Measurements from ENCODE around the gene SNAP47. TPM values are rescaled to one million over a fixed set of nuclear protein-coding genes. Genes with fewer than 3 reads are reported as not detected.

SNAP47 gene
- total RNA-seq, 1 experiment from 2014 or later: 65.6 TPM

GRCh38 chr1:227731696-227732585 lies 3.3 kb upstream of the SNAP47 start:
- no peak for DNase-seq (ENCODE audit: low read depth)

DNA sequence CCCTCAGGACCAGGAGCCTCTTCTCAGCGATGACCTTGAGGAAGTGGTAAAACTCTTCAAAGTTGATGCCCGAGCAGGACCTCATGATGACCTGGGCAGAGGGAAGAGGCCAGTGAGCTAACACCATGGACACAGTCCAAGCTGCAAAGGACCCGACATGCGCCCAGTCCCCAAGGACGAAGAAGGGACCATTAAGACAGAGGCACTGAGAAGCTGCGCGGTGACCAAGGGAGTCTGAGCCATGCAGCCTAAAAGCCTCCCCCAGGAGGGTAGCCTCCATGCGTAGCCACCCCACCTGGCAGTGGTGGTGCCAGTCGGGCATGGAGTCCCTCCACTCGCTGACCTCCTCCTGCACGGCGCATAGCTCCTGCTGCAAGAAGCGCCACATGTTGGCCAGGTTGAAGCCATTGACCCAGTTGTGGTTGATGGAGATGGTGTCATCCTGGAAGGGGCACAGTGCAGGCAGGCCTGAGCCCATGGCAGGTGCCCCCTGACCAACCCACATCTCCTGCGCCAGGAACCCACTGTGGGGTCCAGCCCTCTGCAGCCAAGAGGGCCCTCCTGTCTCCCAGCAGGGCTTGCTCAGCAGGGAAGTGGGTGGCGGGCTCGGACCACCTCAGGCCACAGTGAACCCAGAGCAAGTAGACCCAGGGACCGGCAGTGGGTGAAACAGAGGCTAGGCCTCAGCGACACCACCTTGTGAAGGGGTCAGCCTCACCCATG lies 2.5 kb upstream of the SNAP47 start:
- no peak for DNase-seq (ENCODE audit: low read depth)

- no peak for DNase-seq (ENCODE audit: low read depth)
Measured at GRCh38 chr1:227733309-227733705, 1.9 kb upstream of the SNAP47 start.

- no peak for DNase-seq (ENCODE audit: low read depth)
Measured at GRCh38 chr1:227733751-227734545, 1.3 kb upstream of the SNAP47 start.

- peak; percentile 9 for DNase-seq (ENCODE audit: low read depth)
Measured at GRCh38 chr1:227734546-227734855, 734 bp upstream of the SNAP47 start.

DNA sequence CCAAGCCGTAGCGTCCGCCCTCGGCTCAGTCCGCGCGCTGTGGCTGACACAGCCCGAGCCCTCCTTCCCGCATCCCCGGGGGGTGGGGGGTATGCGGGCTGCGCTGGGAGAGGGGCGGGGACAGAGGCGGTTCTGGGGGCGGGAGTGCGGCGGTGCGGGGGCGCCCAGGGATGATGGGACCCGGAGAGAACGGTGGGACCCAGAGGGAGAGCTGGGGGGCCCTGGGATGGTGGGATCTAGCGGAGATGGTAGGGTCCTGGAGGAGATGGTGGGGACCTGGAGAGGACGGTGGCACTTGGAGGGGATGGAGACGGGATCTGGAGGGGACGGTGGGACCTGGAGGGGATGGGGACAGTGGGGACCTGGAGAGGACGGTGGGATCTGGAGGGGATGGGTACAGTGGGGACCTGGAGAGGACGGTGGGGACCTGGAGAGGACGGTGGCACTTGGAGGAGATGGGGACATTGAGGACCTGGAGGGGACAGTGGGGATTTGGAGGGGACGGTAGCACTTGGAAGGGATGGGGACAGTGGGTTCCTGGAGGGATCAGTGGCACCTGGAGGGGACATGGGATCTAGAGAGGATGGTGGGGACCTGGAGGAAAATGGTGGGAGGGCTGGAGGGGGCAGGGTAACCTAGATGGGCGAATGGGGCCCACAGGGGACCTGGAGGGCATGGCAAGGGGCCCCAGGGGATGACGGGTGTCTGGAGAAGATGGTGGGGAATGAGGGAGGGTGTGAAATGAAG lies 477 bp downstream of the SNAP47 start:
- no peak for DNase-seq (ENCODE audit: low read depth)

DNA sequence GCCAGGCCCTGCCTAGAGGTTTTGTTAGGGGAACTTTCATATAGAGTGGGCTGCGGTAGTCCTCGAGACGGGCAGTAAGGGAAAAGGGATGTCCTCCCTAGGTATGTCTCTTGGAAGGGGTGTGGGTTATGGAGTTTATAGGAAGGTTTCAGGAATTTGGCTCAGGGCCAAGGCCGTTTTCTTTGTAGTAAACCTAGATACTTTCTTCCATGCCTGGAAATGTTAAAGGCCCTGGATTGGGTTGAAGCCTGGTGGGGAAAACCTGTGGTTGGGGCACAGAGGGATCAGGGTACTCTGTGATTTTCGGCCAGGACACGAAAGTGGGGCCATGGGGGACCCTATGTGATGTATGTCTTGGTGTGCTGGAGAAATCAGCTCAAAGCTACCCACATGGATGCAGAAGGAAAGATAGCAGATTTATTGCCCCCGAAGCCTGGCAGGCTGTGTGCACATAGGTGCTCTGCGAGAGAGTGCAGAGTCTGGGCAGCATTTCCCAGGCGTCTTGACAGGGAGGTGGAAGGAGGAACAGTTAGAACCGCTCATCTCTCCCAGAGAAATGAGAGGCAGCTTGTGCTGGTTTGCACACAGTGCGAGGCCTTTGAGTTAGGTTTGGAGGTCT lies 1.7 kb downstream of the SNAP47 start:
- DNase-seq (ENCODE audit: low read depth): no peak

- no peak for DNase-seq (ENCODE audit: low read depth)
Measured at GRCh38 chr1:227738820-227739219, 3.6 kb downstream of the SNAP47 start.

DNA sequence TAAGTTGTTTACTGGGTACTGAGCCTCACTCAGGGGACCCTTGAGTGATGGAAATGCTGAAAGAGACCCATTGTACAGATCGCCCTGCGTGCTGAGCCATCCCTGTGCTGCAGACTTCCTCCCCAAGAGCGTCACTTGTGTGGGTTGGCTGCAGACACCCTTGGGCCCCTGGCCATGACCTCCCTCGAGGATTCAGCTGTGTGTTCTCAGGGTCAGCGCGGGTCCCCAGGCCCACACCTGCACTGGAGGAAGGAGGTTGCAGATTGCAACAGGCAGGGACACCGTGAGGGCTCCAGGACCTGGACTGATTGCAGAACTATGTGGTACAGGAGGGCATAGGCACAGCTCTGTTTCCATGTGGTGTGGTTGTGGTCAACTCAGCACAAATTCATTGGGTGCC lies 4.4 kb downstream of the SNAP47 start:
- no peak for DNase-seq (ENCODE audit: low read depth)

DNA sequence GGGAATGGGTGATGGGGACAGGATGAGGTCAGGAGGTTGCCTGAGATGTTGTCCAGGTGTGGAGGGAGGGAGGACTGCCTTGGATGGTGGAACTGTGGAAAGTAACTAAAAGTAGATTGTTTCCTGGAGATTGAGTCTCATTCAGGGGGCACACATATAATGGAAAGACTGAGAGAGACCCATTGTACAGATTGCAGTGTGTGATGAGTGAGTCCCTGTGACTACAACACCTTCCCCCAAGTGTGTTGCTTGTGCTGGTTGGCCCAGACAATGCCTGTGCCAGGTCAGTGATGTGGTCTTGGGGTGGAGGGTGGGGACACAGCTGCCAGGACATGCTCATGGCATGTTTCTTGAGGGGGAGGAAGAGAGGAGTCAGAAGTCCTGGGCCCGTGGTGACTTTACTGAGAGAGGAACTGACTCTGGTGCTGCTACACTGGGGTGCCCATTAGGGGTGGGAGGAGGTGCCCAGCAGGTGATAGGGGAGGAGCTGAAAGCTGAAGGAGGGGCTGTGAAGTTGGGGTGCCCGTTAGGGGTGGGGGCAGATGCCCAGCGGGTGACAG lies 5.2 kb downstream of the SNAP47 start:
- DNase-seq (ENCODE audit: low read depth): no peak

DNA sequence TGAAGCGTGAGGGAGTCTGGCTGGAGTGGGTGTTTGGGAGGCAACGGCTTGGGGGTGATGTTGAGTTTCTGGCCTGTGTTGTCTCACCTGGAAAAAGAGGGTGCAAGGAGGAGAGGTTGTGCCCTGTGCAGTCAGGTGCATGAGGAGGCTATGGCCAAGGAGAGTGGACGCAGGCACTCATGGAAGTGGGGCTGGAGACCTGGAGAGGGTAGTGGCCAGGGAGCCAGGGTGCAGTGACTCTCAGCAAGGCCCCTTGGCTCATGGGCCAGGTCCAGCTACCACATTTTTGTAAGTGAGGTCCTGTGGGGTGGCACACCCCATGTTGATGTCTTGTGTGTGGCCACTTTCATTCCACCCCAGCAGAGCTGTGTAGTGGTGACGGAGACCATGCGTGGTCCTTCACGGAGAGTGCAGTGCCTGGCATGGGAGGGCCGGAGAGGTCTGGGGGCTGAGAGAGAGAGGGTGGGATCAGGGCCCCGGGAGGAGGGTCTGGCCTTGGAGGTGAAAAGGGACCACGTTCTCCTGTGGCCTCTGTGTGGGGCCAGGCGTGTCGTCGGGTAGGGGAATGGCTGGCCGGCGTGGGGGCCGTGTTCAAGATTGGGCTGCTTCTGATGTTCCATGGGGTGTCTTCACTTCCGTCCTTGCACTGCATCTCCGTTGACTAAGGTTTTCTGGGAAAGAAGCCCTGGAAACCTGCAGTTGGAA lies 6.1 kb downstream of the SNAP47 start:
- DNase-seq (ENCODE audit: low read depth): no peak

DNA sequence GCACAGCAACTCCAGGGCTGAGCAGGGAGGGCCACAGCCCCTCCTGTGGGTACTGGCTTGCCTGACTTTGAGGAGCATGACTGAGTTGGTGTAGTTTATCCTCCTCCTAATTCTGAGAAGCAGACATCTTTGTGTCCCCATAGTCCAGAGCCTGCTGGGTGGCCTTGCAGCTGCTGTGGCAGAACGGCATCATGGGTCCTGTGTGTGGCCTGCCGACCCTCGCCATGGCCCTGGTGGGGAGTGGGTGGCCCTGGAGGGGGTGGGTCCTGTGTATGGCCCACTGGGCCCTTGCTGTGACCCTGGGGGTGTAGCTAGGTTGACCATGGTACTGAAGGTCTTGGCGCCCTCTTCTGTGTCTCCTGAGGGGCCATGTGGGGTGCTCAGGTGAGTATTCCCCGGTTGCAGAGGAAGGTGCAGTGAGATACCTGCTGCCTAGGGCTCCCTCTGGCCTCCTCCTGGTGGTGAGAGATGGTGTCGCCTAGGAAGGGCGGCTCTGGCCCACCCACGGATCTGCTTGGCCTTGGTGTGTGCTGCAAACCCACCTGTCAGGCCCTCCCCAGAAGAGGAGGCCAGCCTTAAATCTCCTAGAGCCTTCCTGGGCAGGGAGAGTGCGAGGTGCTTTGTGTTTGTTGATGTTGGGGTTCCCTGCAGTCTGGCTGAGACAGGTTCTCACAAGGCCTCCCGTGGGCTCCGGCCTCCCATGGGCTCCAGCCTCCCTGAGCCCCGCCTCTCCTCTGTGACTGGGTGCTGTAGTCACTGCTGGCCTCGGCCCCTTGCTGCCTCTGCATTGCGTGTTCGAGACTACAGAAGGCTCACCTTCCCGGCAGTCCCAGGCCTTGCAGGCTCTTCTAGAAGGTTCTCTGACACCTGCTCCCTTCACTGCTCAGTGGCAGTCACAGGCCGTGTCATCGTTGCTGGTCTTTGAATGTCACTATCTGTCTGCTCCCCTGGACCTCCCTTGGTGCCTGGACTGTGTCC lies 7.8 kb downstream of the SNAP47 start:
- DNase-seq (ENCODE audit: low read depth): no peak

DNA sequence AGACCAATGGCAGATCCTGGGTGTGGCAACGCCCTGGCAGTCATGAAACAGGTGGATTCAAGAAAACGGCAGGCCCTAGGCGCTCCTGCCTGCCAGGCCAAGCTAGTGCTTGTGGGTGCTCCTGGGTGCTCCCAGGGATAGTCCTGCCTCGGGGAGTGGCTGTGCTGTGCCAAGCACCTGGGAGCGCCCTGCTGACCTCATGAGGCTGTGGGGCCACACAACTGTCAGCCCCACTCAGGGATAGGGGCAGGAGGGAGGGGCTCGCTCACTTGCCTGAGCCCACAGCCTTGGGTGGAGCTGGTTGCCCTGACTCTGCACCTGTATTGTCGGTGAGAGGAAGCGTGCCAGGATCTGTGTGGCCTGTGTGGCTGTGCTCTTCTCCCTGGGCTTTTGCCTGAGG lies 9.4 kb downstream of the SNAP47 start:
- DNase-seq (ENCODE audit: low read depth): no peak

DNA sequence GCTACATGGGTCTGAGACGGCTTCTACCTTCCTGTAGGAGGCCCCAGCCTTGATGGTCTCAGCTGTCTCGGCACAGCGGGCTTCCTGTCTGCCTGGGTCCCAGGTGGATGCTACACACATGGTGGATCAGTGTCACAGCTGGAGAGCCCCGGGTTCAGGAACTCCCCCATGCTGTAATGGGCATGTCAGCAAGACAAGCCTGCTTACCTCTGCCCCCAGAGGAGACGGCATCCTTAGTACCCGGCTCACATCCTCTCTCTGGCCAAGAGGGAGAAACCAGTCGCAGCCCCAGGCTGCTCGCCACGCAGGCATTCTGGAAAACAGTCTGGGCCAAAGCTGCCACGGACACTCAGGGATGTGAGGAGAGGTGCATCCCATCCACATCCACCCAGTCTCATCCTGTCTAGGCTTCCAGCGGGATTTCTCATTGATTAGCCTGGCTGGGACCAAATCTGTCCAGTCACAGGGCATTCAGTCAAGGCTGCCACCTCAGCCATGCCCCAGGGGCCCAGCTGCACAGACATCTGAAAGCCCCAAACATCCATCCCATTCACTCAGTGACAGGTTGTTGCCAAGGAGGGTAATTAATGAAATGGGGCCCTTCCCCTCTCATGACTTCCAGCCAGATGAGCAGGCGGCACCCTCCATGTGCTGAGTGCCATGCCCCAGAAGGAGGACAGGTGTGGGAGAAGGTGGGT lies 10.5 kb downstream of the SNAP47 start:
- no peak for DNase-seq (ENCODE audit: low read depth)

- no peak for DNase-seq (ENCODE audit: low read depth)
Measured at GRCh38 chr1:227746676-227747075, 11.4 kb downstream of the SNAP47 start.

GRCh38 chr1:227747382-227747781 lies 12.1 kb downstream of the SNAP47 start:
- no peak for DNase-seq (ENCODE audit: low read depth)

GRCh38 chr1:227747948-227748495 lies 12.8 kb downstream of the SNAP47 start:
- no peak for DNase-seq (ENCODE audit: low read depth)

DNA sequence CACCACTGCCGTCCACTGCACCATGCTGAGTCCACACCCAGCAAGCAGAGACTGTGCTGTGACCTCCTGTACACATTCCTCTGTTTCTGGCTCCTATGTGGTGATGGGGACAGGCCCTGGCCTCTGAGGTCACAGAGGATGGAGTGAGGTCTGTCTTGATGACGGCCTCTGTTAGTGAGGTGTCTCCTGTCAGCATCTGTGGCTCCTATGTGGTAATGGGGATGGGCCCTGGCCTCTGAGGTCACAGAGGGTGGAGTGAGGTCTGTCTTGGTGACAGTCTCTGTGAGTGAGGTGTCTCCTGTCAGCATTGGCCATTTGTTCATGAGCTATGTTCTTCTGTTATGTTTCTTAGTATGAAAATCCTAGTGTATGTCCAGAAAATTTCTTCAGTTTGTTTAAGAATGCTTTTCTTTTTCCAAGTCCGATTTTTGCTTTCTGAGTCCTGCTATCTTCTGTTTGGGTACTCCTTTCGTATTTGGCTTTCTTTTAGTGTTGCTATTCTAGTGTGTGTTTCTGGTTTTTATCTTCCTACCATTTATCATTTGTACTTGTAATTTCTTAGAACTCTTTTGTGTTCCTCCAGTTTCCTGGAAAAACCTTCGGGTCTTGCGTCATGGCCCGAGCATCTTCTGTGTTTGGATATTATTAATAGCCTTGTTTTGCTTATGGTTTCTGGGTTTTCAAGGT lies 13.4 kb downstream of the SNAP47 start:
- no peak for DNase-seq (ENCODE audit: low read depth)

Measured in M059J (cell line).